Measurements from ENCODE around the gene HIRA. TPM values are rescaled to one million over a fixed set of nuclear protein-coding genes. Genes with fewer than 3 reads are reported as not detected.

The HIRA gene
- total and polyA plus RNA-seq, 2 experiments from 2014 or later, result 2.7 to 18.6 TPM

GRCh38 chr22:19454156-19454555 lies 22.6 kb upstream of the HIRA start:
- H3K4me1 ChIP-seq (ENCODE audit: insufficient read depth), result peaks cover 7% of the 10 kb centered on the region; the same call in 1 of the 2 replicates
- peaks cover 44% of the 10 kb centered on the region for H3K36me3 ChIP-seq (ENCODE audit: low read depth)
- no peak overlapping the region for H3K9ac ChIP-seq
- H3K27ac ChIP-seq, result no peak overlapping the region
- DNase-seq, result no peak
- H3K4me3 ChIP-seq, result no peak overlapping the region
- no peaks in the 10 kb centered on the region for H3K9me3 ChIP-seq (ENCODE audit: low read depth)
- H4K20me1 ChIP-seq (ENCODE audit: insufficient read depth), result no peaks in the 10 kb centered on the region
- H3K4me2 ChIP-seq (ENCODE audit: unreplicated experiment), result no peak overlapping the region
- in situ Hi-C loops (cut with MboI), result no loop called here
- no peaks in the 10 kb centered on the region for H3K79me2 ChIP-seq (ENCODE audit: insufficient read depth)
- no peaks in the 10 kb centered on the region for H3K27me3 ChIP-seq (replicated peaks; ENCODE audit: insufficient read depth)
- TF ChIP-seq EZH2phosphoT487 (IDR thresholded peaks at IDR 0.05; ENCODE audit: insufficient read depth, low read depth), result no peak
- H3F3A ChIP-seq (ENCODE audit: insufficient read depth), result 0 out of 2 replicates have a peak, but pooled peaks cover 16% of the 10 kb centered on the region
- 74 to 77% methylated on average over 6 of the region's 6 CpGs for WGBS, 2 experiments (ENCODE audit: low coverage in 1 of 2, low lambda C conversion rate in 2 of 2, missing lambda C conversion rate in 2 of 2)
- H3K9me2 ChIP-seq (ENCODE audit: insufficient read depth), result no peaks in the 10 kb centered on the region
- H2AFZ ChIP-seq, result no peak overlapping the region

- Histone ChIP-seq H3K4me1 (ENCODE audit: insufficient read depth) (peaks cover 7% of the 10 kb centered on the region; the same call in 1 of the 2 replicates), H3K36me3 (ENCODE audit: low read depth) (peaks cover 39% of the 10 kb centered on the region), H3K4me3 (no peak overlapping the region), H3K4me2 (ENCODE audit: unreplicated experiment) (no peak overlapping the region), H3K27ac (no peak overlapping the region), H2AFZ (no peak overlapping the region), H3K9ac (no peak overlapping the region), H3K9me3 (ENCODE audit: low read depth) (no peaks in the 10 kb centered on the region), H4K20me1 (ENCODE audit: insufficient read depth) (no peaks in the 10 kb centered on the region), H3F3A (ENCODE audit: insufficient read depth) (peaks cover 20% of the 10 kb centered on the region; the same call in 1 of the 2 replicates), H3K79me2 (ENCODE audit: insufficient read depth) (no peaks in the 10 kb centered on the region), H3K9me2 (ENCODE audit: insufficient read depth) (no peaks in the 10 kb centered on the region), H3K27me3 (replicated peaks; ENCODE audit: insufficient read depth) (no peaks in the 10 kb centered on the region)
- in situ Hi-C loops (cut with MboI), result no loop called here
- TF ChIP-seq EZH2 (IDR thresholded peaks at IDR 0.05; ENCODE audit: insufficient read depth, poor library complexity, severe bottlenecking) (no peak), EZH2phosphoT487 (IDR thresholded peaks at IDR 0.05; ENCODE audit: insufficient read depth, low read depth) (no peak)
- no peak for DNase-seq
- 98 to 99% methylated on average over 5 of the region's 5 CpGs for WGBS, 2 experiments (ENCODE audit: low coverage in 1 of 2, low lambda C conversion rate in 2 of 2, missing lambda C conversion rate in 2 of 2)
Measured at GRCh38 chr22:19453718-19454117, 22.2 kb upstream of the HIRA start.

- peaks cover 10% of the 10 kb centered on the region for H3K4me1 ChIP-seq (ENCODE audit: insufficient read depth)
- H3F3A ChIP-seq (ENCODE audit: insufficient read depth), result peaks cover 30% of the 10 kb centered on the region; the same call in 1 of the 2 replicates
- no peak overlapping the region for H3K27ac ChIP-seq
- DNase-seq, result no peak
- H4K20me1 ChIP-seq (ENCODE audit: insufficient read depth), result no peaks in the 10 kb centered on the region
- no peak for TF ChIP-seq EZH2 (IDR thresholded peaks at IDR 0.05; ENCODE audit: insufficient read depth, poor library complexity, severe bottlenecking)
- no peak for TF ChIP-seq EZH2phosphoT487 (IDR thresholded peaks at IDR 0.05; ENCODE audit: insufficient read depth, low read depth)
- no peaks in the 10 kb centered on the region for H3K9me3 ChIP-seq (ENCODE audit: low read depth)
- H2AFZ ChIP-seq, result no peak overlapping the region
- H3K4me3 ChIP-seq, result no peak overlapping the region
- H3K9me2 ChIP-seq (ENCODE audit: insufficient read depth), result no peaks in the 10 kb centered on the region
- H3K79me2 ChIP-seq (ENCODE audit: insufficient read depth), result peaks cover 6% of the 10 kb centered on the region
- no peak overlapping the region for H3K9ac ChIP-seq
- WGBS, 2 experiments (ENCODE audit: low coverage in 1 of 2, low lambda C conversion rate in 2 of 2, missing lambda C conversion rate in 2 of 2), result 100% methylated on average over 4 of the region's 4 CpGs
- H3K4me2 ChIP-seq (ENCODE audit: unreplicated experiment), result no peak overlapping the region
- in situ Hi-C loops (cut with MboI), result no loop called here
- H3K27me3 ChIP-seq (replicated peaks; ENCODE audit: insufficient read depth), result no peaks in the 10 kb centered on the region
- peaks cover 32% of the 10 kb centered on the region; the same call in 1 of the 2 replicates for H3K36me3 ChIP-seq (ENCODE audit: low read depth)
Measured at GRCh38 chr22:19451570-19451969, 20.0 kb upstream of the HIRA start.

- no peaks in the 10 kb centered on the region for H4K20me1 ChIP-seq (ENCODE audit: insufficient read depth)
- no peak overlapping the region for H3K4me2 ChIP-seq (ENCODE audit: unreplicated experiment)
- no peak overlapping the region for H2AFZ ChIP-seq
- no peak overlapping the region for H3K9ac ChIP-seq
- DNase-seq, result no peak
- 84 to 87% methylated on average over 8 of the region's 8 CpGs for WGBS, 2 experiments (ENCODE audit: low coverage in 1 of 2, low lambda C conversion rate in 2 of 2, missing lambda C conversion rate in 2 of 2)
- peaks cover 30% of the 10 kb centered on the region; the same call in 1 of the 2 replicates for H3F3A ChIP-seq (ENCODE audit: insufficient read depth)
- H3K4me3 ChIP-seq, result no peak overlapping the region
- peaks cover 5% of the 10 kb centered on the region for H3K4me1 ChIP-seq (ENCODE audit: insufficient read depth)
- H3K9me3 ChIP-seq (ENCODE audit: low read depth), result no peaks in the 10 kb centered on the region
- no peak for TF ChIP-seq EZH2 (IDR thresholded peaks at IDR 0.05; ENCODE audit: insufficient read depth, poor library complexity, severe bottlenecking)
- no peak for TF ChIP-seq EZH2phosphoT487 (IDR thresholded peaks at IDR 0.05; ENCODE audit: insufficient read depth, low read depth)
- peaks cover 16% of the 10 kb centered on the region for H3K79me2 ChIP-seq (ENCODE audit: insufficient read depth)
- H3K27me3 ChIP-seq (replicated peaks; ENCODE audit: insufficient read depth), result no peaks in the 10 kb centered on the region
- H3K27ac ChIP-seq, result no peak overlapping the region
- H3K36me3 ChIP-seq (ENCODE audit: low read depth), result peaks cover 26% of the 10 kb centered on the region; the same call in 1 of the 2 replicates
- H3K9me2 ChIP-seq (ENCODE audit: insufficient read depth), result no peaks in the 10 kb centered on the region
- in situ Hi-C loops (cut with MboI), result no loop called here
Measured at GRCh38 chr22:19450363-19451175, 19.0 kb upstream of the HIRA start.
